Pancreas (tissue), 10 donors: Measurements from ENCODE around the gene ABCC1. TPM values are rescaled to one million over a fixed set of nuclear protein-coding genes. Genes with fewer than 3 reads are reported as not detected.
A peak's percentile ranks its signal among the peaks of the same experiment; 100 is the strongest.

Experiments
- ATAC-seq, 4 donors: fragments of 200-7000 bp; cut with Tn5 transposase; one replicate each; pipeline versions ENCODE4 v1.8.0 to v1.9.1; 2020; ENCODE audit warnings: mild to moderate bottlenecking in 4 of 4, moderate library complexity in 4 of 4
- DNase-seq, 6 donors: peaks; one replicate each; pipeline ENCODE4 v3.0.0-alpha.2; 2020
- FAIRE-seq: peaks from 2 replicates; lab custom pipeline; 2012; peaks lifted over from hg19 to GRCh38; lab: Jason Lieb, UNC
- H3K27ac ChIP-seq, 4 donors: fragments of 200-600 bp; sonication (generic); 1 replicate in 3 of 4; 2 replicates in 1 of 4; pipeline versions ENCODE4 v1.5.0 to v1.8.0; 2020
- H3K27me3 ChIP-seq, 4 donors: fragments of 200-600 bp; one replicate each; pipeline ENCODE4 v1.8.0; 2021
- H3K36me3 ChIP-seq, 3 donors: fragments of 200-600 bp; sonication (generic) in 1 of 3; one replicate each; pipeline versions ENCODE4 v1.5.0 to v1.8.0; 2020 to 2021
- H3K4me1 ChIP-seq, 3 donors: fragments of 200-600 bp; one replicate each; pipeline ENCODE4 v1.8.0; 2021
- H3K4me3 ChIP-seq, 4 donors: fragments of 200-600 bp; sonication (generic) in 2 of 4; one replicate each; pipeline versions ENCODE4 v1.5.0 to v1.8.0; 2020 to 2021
- H3K9me3 ChIP-seq, 4 donors: fragments of 200-600 bp; one replicate each; pipeline ENCODE4 v1.8.0; 2021
- WGBS, 2 donors: extraction: QIAGEN DNeasy Blood & Tissue Kit; methylation state at CpG; one replicate each; pipeline ENCODE4 v1.1.7; 2013; 5-methylcytosine and 5-hydroxymethylcytosine counted together
- intact Hi-C, 3 donors: fragments of 100-400 bp; cut with DNase I; formaldehyde crosslinking; loops; one replicate each; pipeline versions ENCODE4 v1.11.1 to v1.14.2; 2022
- polyA plus RNA-seq, 2 donors: library from polyadenylated mRNA; stranded (reverse); fragments of 200-250 nt; gene quantifications; one replicate each; pipeline ENCODE4 v1.2.3, GENCODE V29; 2013
- total RNA-seq, 6 donors: library from RNA; stranded (reverse); fragmentation: NEBNext Ultra II Directional in 4 of 6; extraction: Animal tissue kit (Norgen Biotek cat#: 25700) in 4 of 6; gene quantifications; one replicate each; pipeline versions ENCODE4 v1.2.1 to v1.2.4, GENCODE V29; 2021 to 2023
- TF ChIP-seq, protein P1 (sequence below), 4 donors: fragments of 200-600 bp; sonication (generic) in 3 of 4; IDR thresholded peaks; one replicate each; pipeline versions ENCODE4 v1.5.0 to v1.8.0; 2021; ENCODE audit warnings: antibody characterized with exemption in 4 of 4
- donor health status: healthy with polysubstance abuse.
- donor health status: DM: no; HTN: no; CAD: no; lungs with moderate emphysema.
- donor health status: DM: no; HTN: no; CAD: no.
- donor health status: control.
- donor health status: control.
- donor health status: Bipolar disorder and iron deficiency.
- donor health status: DM: yes; HTN: yes; CAD: no.
- donor health status: DM: no; HTN: no; CAD: no.
- donor health status: DM: no; HTN: no; CAD: no.
- donor health status: DM: yes; HTN: yes; CAD: no.

ABCC1 gene
- total and polyA plus RNA-seq, 8 donors: 8.5 to 16.8 (median 12.0) TPM

DNA sequence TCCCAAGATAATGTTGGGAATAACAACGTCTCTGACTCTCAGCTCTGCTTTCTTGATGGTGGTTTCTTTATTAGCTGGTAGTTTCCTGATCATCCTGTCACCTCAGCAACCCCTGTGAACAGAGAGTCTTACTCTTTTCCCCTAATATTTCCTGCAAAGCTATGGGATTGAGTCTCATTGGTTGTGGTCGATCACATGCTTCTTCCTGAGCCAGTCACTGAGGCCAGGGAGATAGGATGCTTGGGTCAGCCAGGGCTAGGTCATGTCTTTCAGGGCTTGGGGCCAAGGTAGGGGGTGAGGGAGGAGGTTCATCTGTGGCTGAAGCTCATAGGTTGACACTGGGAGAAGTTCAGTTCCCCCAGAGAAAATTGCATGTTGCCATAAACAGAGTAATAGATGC lies 114.3 kb downstream of the ABCC1 start:
- H3K27me3 ChIP-seq: no peaks in the 10 kb centered on the region
- no peak overlapping the region for H3K4me3 ChIP-seq
- peaks cover 3 to 29% (median 15%) of the 10 kb centered on the region in 3 donors for H3K4me1 ChIP-seq
- no peaks in the 10 kb centered on the region for H3K36me3 ChIP-seq
- WGBS, 2 donors: 85 to 89% methylated on average over 2 of the region's 2 CpGs
- ATAC-seq (no peak), FAIRE-seq (no peak), DNase-seq (no peak)
- no peaks in the 10 kb centered on the region for H3K9me3 ChIP-seq
- intact Hi-C loops: no loop called here
- H3K27ac ChIP-seq: peak overlapping the region in 1 of 4 donors; percentile 10
- TF ChIP-seq, protein P1, sequence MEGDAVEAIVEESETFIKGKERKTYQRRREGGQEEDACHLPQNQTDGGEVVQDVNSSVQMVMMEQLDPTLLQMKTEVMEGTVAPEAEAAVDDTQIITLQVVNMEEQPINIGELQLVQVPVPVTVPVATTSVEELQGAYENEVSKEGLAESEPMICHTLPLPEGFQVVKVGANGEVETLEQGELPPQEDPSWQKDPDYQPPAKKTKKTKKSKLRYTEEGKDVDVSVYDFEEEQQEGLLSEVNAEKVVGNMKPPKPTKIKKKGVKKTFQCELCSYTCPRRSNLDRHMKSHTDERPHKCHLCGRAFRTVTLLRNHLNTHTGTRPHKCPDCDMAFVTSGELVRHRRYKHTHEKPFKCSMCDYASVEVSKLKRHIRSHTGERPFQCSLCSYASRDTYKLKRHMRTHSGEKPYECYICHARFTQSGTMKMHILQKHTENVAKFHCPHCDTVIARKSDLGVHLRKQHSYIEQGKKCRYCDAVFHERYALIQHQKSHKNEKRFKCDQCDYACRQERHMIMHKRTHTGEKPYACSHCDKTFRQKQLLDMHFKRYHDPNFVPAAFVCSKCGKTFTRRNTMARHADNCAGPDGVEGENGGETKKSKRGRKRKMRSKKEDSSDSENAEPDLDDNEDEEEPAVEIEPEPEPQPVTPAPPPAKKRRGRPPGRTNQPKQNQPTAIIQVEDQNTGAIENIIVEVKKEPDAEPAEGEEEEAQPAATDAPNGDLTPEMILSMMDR (IDR thresholded peaks at IDR 0.05): no peak

DNA sequence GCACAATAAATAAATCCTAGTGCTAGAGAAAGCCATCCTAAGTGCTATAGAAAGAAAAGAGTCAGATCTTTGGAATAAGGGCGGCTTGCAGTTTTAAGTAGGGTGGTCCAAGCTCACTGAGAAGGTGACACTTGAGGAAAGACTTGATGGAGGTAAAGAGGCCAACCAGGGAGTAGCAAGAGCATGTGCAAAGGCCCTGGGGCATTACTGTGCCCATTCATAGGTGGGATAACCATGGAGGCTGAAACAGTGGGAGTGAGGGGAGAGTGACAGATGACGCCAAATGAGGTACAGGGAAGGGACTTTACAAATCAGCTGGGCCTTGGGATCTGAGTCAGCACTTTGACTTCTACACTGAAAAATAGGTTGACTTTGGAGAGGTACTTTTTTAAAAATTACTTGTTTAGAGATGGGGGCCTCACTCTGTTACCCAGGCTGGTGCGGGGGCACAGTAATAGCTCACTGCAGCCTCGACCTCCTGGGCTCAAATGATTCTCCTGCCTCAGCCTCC lies 115.5 kb downstream of the ABCC1 start:
- H3K4me1 ChIP-seq: peaks cover 3 to 26% (median 15%) of the 10 kb centered on the region in 3 donors
- no peak overlapping the region for H3K4me3 ChIP-seq
- H3K27ac ChIP-seq: no peak overlapping the region
- ATAC-seq (no peak), FAIRE-seq (no peak), DNase-seq (no peak)
- no peaks in the 10 kb centered on the region for H3K36me3 ChIP-seq
- WGBS, 2 donors: 96 to 100% methylated on average over 4 of the region's 4 CpGs
- intact Hi-C loops: no loop called here
- no peaks in the 10 kb centered on the region for H3K27me3 ChIP-seq
- TF ChIP-seq, protein P1 (IDR thresholded peaks at IDR 0.05): no peak
- no peaks in the 10 kb centered on the region for H3K9me3 ChIP-seq

DNA sequence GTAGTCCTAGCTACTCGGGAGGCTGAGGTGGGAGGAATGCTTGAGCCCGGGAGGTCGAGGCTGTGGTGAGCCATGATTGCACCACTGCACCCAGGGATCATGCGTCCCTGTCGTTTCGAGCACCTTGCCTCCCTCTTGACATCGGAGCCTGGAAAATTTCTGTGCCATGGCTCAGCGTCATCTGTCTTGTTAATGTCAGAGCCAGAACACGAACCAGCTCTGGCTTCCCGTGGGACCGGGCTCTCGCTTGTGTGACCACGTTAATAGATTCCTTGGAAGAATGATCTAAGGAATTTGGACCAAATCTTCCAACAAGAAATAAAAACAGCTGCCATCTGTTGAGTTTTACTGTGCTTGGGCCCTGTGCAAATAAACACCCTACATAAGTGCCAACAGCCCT lies 117.7 kb downstream of the ABCC1 start:
- intact Hi-C loops: no loop called here
- ATAC-seq (peak in 2 of 4 donors; percentile 3 to 19), FAIRE-seq (no peak), DNase-seq (no peak)
- Histone ChIP-seq H3K36me3 (no peaks in the 10 kb centered on the region), H3K27me3 (no peaks in the 10 kb centered on the region), H3K9me3 (no peaks in the 10 kb centered on the region), H3K27ac (peak overlapping the region in 2 of 4 donors; percentile 35 to 44), H3K4me3 (no peak overlapping the region), H3K4me1 (peaks cover 10 to 28% (median 19%) of the 10 kb centered on the region in 3 donors)
- TF ChIP-seq, protein P1 (IDR thresholded peaks at IDR 0.05): no peak
- 38 to 39% methylated on average over 13 of the region's 13 CpGs for WGBS, 2 donors

DNA sequence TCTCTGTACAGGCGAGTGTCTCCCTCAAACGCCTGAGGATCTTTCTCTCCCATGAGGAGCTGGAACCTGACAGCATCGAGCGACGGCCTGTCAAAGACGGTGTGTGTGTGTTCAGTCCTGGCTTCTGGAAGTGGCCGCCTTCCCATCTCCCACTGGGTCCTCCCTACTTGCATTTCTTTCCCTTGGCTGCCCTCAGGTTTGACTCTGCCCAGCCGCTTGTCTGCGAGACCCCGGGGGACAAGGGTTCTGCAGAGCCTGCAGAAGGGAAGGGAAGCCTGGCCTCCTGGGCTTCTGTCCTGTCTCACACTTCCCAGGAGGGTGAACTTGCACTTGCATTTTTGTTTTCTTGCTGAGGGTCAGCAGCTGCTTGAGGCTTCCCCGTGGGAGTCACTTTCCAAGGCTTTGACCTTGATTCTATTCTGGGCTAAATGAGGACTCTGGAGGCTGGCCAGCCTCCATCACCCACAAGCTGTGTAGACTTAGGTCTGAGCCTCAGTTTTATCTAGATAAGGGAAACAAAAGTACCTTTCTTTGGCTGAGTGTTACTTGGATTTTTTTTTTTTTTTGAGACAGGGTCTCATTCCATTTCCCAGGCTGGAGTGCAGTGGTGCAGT lies 122.3 kb downstream of the ABCC1 start:
- no peaks in the 10 kb centered on the region for H3K9me3 ChIP-seq
- H3K4me3 ChIP-seq: no peak overlapping the region
- H3K27me3 ChIP-seq: no peaks in the 10 kb centered on the region
- H3K36me3 ChIP-seq: no peaks in the 10 kb centered on the region
- FAIRE-seq (no peak), DNase-seq (peak in 4 of 6 donors; percentile 69 to 77 (median 74)), ATAC-seq (peak; percentile 65 to 81 (median 73))
- peaks cover 10 to 33% (median 27%) of the 10 kb centered on the region in 3 donors for H3K4me1 ChIP-seq
- peak overlapping the region; percentile 33 to 76 (median 70) for H3K27ac ChIP-seq
- TF ChIP-seq, protein P1 (IDR thresholded peaks at IDR 0.05): no peak
- 10 to 13% methylated on average over 11 of the region's 11 CpGs for WGBS, 2 donors
- intact Hi-C loops: no loop called here

DNA sequence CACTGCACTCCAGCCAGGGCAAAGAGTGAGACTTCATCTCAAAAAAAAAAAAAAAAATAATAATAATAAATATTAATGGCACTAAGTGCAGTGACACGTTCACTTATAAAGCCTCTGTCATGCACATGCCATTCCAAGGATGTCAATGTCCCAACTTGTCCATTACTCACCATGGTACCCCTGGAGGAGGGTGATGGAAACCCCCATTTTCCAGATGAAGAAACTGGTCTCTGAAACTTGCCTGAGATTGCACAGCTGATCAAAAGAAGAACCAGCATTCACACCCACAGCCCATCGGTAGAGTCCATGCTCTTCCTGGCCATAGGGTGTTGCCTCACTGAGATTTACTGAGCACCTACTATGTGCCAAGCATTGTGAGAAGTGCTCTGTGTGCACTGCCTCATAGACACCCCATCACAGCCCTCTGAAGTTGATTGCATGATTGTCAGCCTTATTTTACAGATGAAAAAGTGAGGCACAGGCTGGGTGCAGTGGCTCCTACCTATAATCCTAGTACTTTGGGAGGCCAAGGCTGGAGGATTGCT lies 123.7 kb downstream of the ABCC1 start:
- Histone ChIP-seq H3K4me1 (peaks cover 10 to 24% (median 20%) of the 10 kb centered on the region in 3 donors), H3K9me3 (no peaks in the 10 kb centered on the region), H3K27ac (peak overlapping the region; percentile 51 to 70 (median 58)), H3K36me3 (peaks cover 0 to 6% (median 0%) of the 10 kb centered on the region in 3 donors), H3K27me3 (no peaks in the 10 kb centered on the region), H3K4me3 (no peak overlapping the region)
- ATAC-seq: no peak
- intact Hi-C loops: no loop called here
- no peak for DNase-seq
- 89 to 97% methylated on average over 2 of the region's 2 CpGs for WGBS, 2 donors
- TF ChIP-seq, protein P1 (IDR thresholded peaks at IDR 0.05): no peak
- no peak for FAIRE-seq
